HG02798 (cell line): Measurements from ENCODE around the gene EIPR1.
"Not testable (repeated sequence)": the region's sequence is repeated elsewhere in the genome, so short reads cannot be mapped to it uniquely, and the experiment has no call there.

ENCODE experiments used
- ATAC-seq: cut with Tn5 transposase; IDR thresholded peaks from one replicate; pipeline ENCODE4 v1.9.1; 2021; ENCODE audit warnings: mild to moderate bottlenecking; ENCODE audit not compliant: unreplicated experiment, poor library complexity

EIPR1 gene

GRCh38 chr2:3201281-3201680 lies 176.3 kb downstream of the EIPR1 start:
- no peak for ATAC-seq

GRCh38 chr2:3200420-3200939 lies 177.1 kb downstream of the EIPR1 start:
- ATAC-seq = no peak

GRCh38 chr2:3199627-3200345 lies 177.8 kb downstream of the EIPR1 start:
- ATAC-seq = no peak

GRCh38 chr2:3198671-3199192 lies 178.9 kb downstream of the EIPR1 start:
- ATAC-seq = not testable (repeated sequence)

- ATAC-seq = no peak
These were observed 179.5 kb downstream of the EIPR1 start for GRCh38 chr2:3198119-3198518.

- ATAC-seq = no peak
These were observed 180.3 kb downstream of the EIPR1 start for GRCh38 chr2:3197308-3197707.

- no peak for ATAC-seq
These were observed 180.9 kb downstream of the EIPR1 start for GRCh38 chr2:3196716-3197115.

- no peak for ATAC-seq
These were observed 181.8 kb downstream of the EIPR1 start for GRCh38 chr2:3195641-3196476.

- no peak for ATAC-seq
These were observed 182.8 kb downstream of the EIPR1 start for GRCh38 chr2:3194828-3195227.

- no peak for ATAC-seq
These were observed 183.9 kb downstream of the EIPR1 start for GRCh38 chr2:3193443-3194330.

GRCh38 chr2:3192920-3193319 lies 184.7 kb downstream of the EIPR1 start:
- ATAC-seq = no peak

GRCh38 chr2:3192281-3192818 lies 185.3 kb downstream of the EIPR1 start:
- no peak for ATAC-seq

- ATAC-seq = no peak
These were observed 187.7 kb downstream of the EIPR1 start for GRCh38 chr2:3189961-3190360.

- no peak for ATAC-seq
These were observed 188.5 kb downstream of the EIPR1 start for GRCh38 chr2:3189076-3189591.

GRCh38 chr2:3188405-3188946 lies 189.1 kb downstream of the EIPR1 start:
- ATAC-seq = no peak

- ATAC-seq = no peak
These were observed 190.2 kb downstream of the EIPR1 start for GRCh38 chr2:3187467-3187866.

- ATAC-seq = no peak
These were observed 190.9 kb downstream of the EIPR1 start for GRCh38 chr2:3186766-3187165.

GRCh38 chr2:3185910-3186309 lies 191.7 kb downstream of the EIPR1 start:
- ATAC-seq = no peak

GRCh38 chr2:3185256-3185655 lies 192.4 kb downstream of the EIPR1 start:
- ATAC-seq = no peak
